ENCODE data around the gene R3HCC1L.

The R3HCC1L gene

GRCh38 chr10:98100476-98100875 lies 34.0 kb upstream of the R3HCC1L start:
- no peak overlapping the region for H3K4me3 ChIP-seq (ENCODE audit: low read depth, low read length)
- H3K4me1 ChIP-seq (ENCODE audit: control insufficient read depth, insufficient read depth, low read length), result peaks cover 8% of the 10 kb centered on the region
- H3K36me3 ChIP-seq (ENCODE audit: control insufficient read depth in 2 of 2, insufficient read depth in 1 of 2, low read length in 2 of 2), result no peaks in the 10 kb centered on the region
- CTCF ChIA-PET, result no interaction called here
- H3K9me3 ChIP-seq (ENCODE audit: control insufficient read depth, insufficient read depth, low read depth, low read length), result no peaks in the 10 kb centered on the region
- TF ChIP-seq ZNF501 (tag by site-specific recombination; IDR thresholded peaks at IDR 0.05), result no peak
- no peak for TF ChIP-seq ZNF121 (tag by site-specific recombination; IDR thresholded peaks at IDR 0.05)
- TF ChIP-seq SCRT1 (tag by site-specific recombination; IDR thresholded peaks at IDR 0.05; ENCODE audit: borderline replicate concordance), result no peak
- no peak for TF ChIP-seq ZNF544 (tag by site-specific recombination; IDR thresholded peaks at IDR 0.05)
- TF ChIP-seq ZFP37 (tag by site-specific recombination; IDR thresholded peaks at IDR 0.05), result no peak
- TF ChIP-seq ZNF133 (tag by site-specific recombination; IDR thresholded peaks at IDR 0.05), result no peak
- no peak for TF ChIP-seq ZNF202 (tag by site-specific recombination; IDR thresholded peaks at IDR 0.05; ENCODE audit: borderline replicate concordance)
- no peak for TF ChIP-seq ZNF843 (tag by site-specific recombination; IDR thresholded peaks at IDR 0.05)
- no peak for TF ChIP-seq ZNF830 (tag by site-specific recombination; IDR thresholded peaks at IDR 0.05; ENCODE audit: low read depth)
- no peak for TF ChIP-seq ZBTB17 (tag by site-specific recombination; IDR thresholded peaks at IDR 0.05)
- TF ChIP-seq YY2 (tag by site-specific recombination; IDR thresholded peaks at IDR 0.05), result no peak
- TF ChIP-seq ZNF670 (tag by site-specific recombination; IDR thresholded peaks at IDR 0.05; ENCODE audit: low read depth), result no peak
- POLR2A ChIA-PET, result no interaction called here
- no peak overlapping the region for H3K27ac ChIP-seq (ENCODE audit: extremely low read depth, low read depth, low read length)

DNA sequence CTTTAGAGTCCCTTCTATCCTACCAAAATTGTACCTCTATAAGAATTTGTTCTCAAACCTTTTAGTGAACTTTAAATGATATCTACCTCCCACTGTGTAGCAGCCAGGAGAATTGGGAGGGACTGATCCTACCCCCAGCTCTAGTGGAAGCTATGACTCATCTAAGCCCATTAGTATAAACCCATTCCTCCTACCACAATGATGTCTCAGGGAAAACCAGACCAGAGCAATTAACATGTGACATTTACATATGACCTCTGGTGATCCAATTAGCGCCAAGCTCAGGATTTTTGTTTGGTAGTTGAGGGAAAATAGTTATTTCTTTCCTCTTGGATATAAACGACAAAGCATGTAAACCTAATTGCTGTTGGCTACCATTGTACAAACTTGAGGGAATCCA lies 33.1 kb upstream of the R3HCC1L start:
- H3K4me1 ChIP-seq (ENCODE audit: control insufficient read depth, insufficient read depth, low read length), result peaks cover 8% of the 10 kb centered on the region
- H3K27ac ChIP-seq (ENCODE audit: extremely low read depth, low read depth, low read length), result no peak overlapping the region
- ChIA-PET CTCF (no interaction called here), POLR2A (no interaction called here)
- H3K36me3 ChIP-seq (ENCODE audit: control insufficient read depth in 2 of 2, insufficient read depth in 1 of 2, low read length in 2 of 2), result no peaks in the 10 kb centered on the region
- H3K4me3 ChIP-seq (ENCODE audit: low read depth, low read length), result no peak overlapping the region
- H3K9me3 ChIP-seq (ENCODE audit: control insufficient read depth, insufficient read depth, low read depth, low read length), result no peaks in the 10 kb centered on the region
- peak; percentile 87 for TF ChIP-seq ZNF660 (tag by site-specific recombination; IDR thresholded peaks at IDR 0.05)
- no peak for TF ChIP-seq ZNF76 (tag by site-specific recombination; IDR thresholded peaks at IDR 0.05; ENCODE audit: borderline replicate concordance, low read depth)
- TF ChIP-seq ZNF175 (tag by site-specific recombination; IDR thresholded peaks at IDR 0.05), result no peak
- TF ChIP-seq SP7 (tag by site-specific recombination; IDR thresholded peaks at IDR 0.05), result 0 out of 2 replicates have a peak, but pooled peaks have one; percentile 25
- no peak for TF ChIP-seq ZNF701 (tag by site-specific recombination; IDR thresholded peaks at IDR 0.05)
- TF ChIP-seq ZBTB17 (tag by site-specific recombination; IDR thresholded peaks at IDR 0.05), result 0 out of 2 replicates have a peak, but pooled peaks have one; percentile 21
- 0 out of 2 replicates have a peak, but pooled peaks have one; percentile 34 for TF ChIP-seq WT1 (tag by site-specific recombination; IDR thresholded peaks at IDR 0.05)
- 0 out of 2 replicates have a peak, but pooled peaks have one; percentile 31 for TF ChIP-seq GLI2 (tag by site-specific recombination; IDR thresholded peaks at IDR 0.05; ENCODE audit: borderline replicate concordance, low read depth)
- no peak for TF ChIP-seq OVOL3 (tag by site-specific recombination; IDR thresholded peaks at IDR 0.05)
- TF ChIP-seq, protein P1, sequence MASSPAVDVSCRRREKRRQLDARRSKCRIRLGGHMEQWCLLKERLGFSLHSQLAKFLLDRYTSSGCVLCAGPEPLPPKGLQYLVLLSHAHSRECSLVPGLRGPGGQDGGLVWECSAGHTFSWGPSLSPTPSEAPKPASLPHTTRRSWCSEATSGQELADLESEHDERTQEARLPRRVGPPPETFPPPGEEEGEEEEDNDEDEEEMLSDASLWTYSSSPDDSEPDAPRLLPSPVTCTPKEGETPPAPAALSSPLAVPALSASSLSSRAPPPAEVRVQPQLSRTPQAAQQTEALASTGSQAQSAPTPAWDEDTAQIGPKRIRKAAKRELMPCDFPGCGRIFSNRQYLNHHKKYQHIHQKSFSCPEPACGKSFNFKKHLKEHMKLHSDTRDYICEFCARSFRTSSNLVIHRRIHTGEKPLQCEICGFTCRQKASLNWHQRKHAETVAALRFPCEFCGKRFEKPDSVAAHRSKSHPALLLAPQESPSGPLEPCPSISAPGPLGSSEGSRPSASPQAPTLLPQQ (tag by site-specific recombination; IDR thresholded peaks at IDR 0.05), result no peak
- TF ChIP-seq HOXA7 (CRISPR knock-in tag; IDR thresholded peaks at IDR 0.05; ENCODE audit: borderline replicate concordance), result no peak
- no peak for TF ChIP-seq ZIC2 (tag by site-specific recombination; IDR thresholded peaks at IDR 0.05)
- peak; percentile 82 for TF ChIP-seq GLIS1 (tag by site-specific recombination; IDR thresholded peaks at IDR 0.05)
- TF ChIP-seq ZNF394 (tag by site-specific recombination; IDR thresholded peaks at IDR 0.05; ENCODE audit: borderline replicate concordance), result peak; percentile 20; the same call in 1 of the 2 replicates
- no peak for TF ChIP-seq ZFP37 (tag by site-specific recombination; IDR thresholded peaks at IDR 0.05)
- no peak for TF ChIP-seq ZNF138 (tag by site-specific recombination; IDR thresholded peaks at IDR 0.05; ENCODE audit: borderline replicate concordance)
- TF ChIP-seq ZNF366 (tag by site-specific recombination; conservative IDR thresholded peaks at IDR 0.05), result peak; percentile 49; the same call in 1 of the 2 replicates
- TF ChIP-seq MEIS1 (CRISPR knock-in tag; IDR thresholded peaks at IDR 0.05; ENCODE audit: borderline replicate concordance), result no peak
- TF ChIP-seq, protein P2, sequence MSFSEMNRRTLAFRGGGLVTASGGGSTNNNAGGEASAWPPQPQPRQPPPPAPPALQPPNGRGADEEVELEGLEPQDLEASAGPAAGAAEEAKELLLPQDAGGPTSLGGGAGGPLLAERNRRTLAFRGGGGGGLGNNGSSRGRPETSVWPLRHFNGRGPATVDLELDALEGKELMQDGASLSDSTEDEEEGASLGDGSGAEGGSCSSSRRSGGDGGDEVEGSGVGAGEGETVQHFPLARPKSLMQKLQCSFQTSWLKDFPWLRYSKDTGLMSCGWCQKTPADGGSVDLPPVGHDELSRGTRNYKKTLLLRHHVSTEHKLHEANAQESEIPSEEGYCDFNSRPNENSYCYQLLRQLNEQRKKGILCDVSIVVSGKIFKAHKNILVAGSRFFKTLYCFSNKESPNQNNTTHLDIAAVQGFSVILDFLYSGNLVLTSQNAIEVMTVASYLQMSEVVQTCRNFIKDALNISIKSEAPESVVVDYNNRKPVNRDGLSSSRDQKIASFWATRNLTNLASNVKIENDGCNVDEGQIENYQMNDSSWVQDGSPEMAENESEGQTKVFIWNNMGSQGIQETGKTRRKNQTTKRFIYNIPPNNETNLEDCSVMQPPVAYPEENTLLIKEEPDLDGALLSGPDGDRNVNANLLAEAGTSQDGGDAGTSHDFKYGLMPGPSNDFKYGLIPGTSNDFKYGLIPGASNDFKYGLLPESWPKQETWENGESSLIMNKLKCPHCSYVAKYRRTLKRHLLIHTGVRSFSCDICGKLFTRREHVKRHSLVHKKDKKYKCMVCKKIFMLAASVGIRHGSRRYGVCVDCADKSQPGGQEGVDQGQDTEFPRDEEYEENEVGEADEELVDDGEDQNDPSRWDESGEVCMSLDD (tag by site-specific recombination; IDR thresholded peaks at IDR 0.05), result no peak
- TF ChIP-seq KLF8 (tag by site-specific recombination; IDR thresholded peaks at IDR 0.05), result no peak
- TF ChIP-seq PATZ1 (tag by site-specific recombination; IDR thresholded peaks at IDR 0.05), result peak; percentile 42; the same call in 1 of the 2 replicates
- no peak for TF ChIP-seq ZNF157 (tag by site-specific recombination; IDR thresholded peaks at IDR 0.05)

Data from HEK293 (cell line).